Measurements from ENCODE around the gene GET3. TPM values are rescaled to one million over a fixed set of nuclear protein-coding genes. Genes with fewer than 3 reads are reported as not detected.
A peak's percentile ranks its signal among the peaks of the same experiment; 100 is the strongest.

The GET3 gene
- total RNA-seq, result 59.9 TPM

GRCh38 chr19:12736995-12737834 is at the start of gene GET3:
Gene GET3 (plus strand): TSS chr19:12737497. CDS start chr19:12737506, 9 bp downstream.
- no peaks in the 10 kb centered on the region for H3K9me3 ChIP-seq
- peaks cover 44% of the 10 kb centered on the region for H3K4me1 ChIP-seq
- peak within 1 kb of the TSS; percentile 73 to 81 for H3K4me3 ChIP-seq
- intact Hi-C loops (cut with DNase I), result no loop called here
- peak within 1 kb of the TSS; percentile 90 for H3K27ac ChIP-seq
- TF ChIP-seq POLR2A (IDR thresholded peaks at IDR 0.05) (no peak), CTCF (IDR thresholded peaks at IDR 0.05) (peak in 1 of 3 experiments; percentile 19), POLR2AphosphoS5 (IDR thresholded peaks at IDR 0.05; ENCODE audit: insufficient read depth in 1 of 2, low read depth in 1 of 2) (peak; percentile 77 to 99)
- peak in 1 of 2 donors; percentile 99 for DNase-seq (ENCODE audit: extremely low spot score in 2 of 2)
- no peaks in the 10 kb centered on the region for H3K27me3 ChIP-seq
- peaks cover 0 to 14% of the 10 kb centered on the region in 2 donors for H3K36me3 ChIP-seq

- no peaks in the 10 kb centered on the region for H3K9me3 ChIP-seq
- TF ChIP-seq CTCF (IDR thresholded peaks at IDR 0.05), result no peak
- no peak for TF ChIP-seq POLR2AphosphoS5 (IDR thresholded peaks at IDR 0.05; ENCODE audit: insufficient read depth in 1 of 2, low read depth in 1 of 2)
- TF ChIP-seq POLR2A (IDR thresholded peaks at IDR 0.05), result no peak
- H3K4me3 ChIP-seq, result no peak overlapping the region
- H3K36me3 ChIP-seq, result no peaks in the 10 kb centered on the region
- no peaks in the 10 kb centered on the region for H3K4me1 ChIP-seq
- no peak for DNase-seq (ENCODE audit: extremely low spot score in 2 of 2)
- no peaks in the 10 kb centered on the region for H3K27me3 ChIP-seq
- intact Hi-C loops (cut with DNase I), result no loop called here
- H3K27ac ChIP-seq, result no peak overlapping the region
Measured at GRCh38 chr19:12689012-12689411, 48.3 kb upstream of the GET3 start.

GRCh38 chr19:12689581-12690216 is 47.6 kb upstream of the GET3 start:
- Histone ChIP-seq H3K4me1 (peaks cover 3% of the 10 kb centered on the region), H3K27me3 (no peaks in the 10 kb centered on the region), H3K36me3 (no peaks in the 10 kb centered on the region), H3K4me3 (no peak overlapping the region), H3K27ac (no peak overlapping the region), H3K9me3 (no peaks in the 10 kb centered on the region)
- TF ChIP-seq POLR2A (IDR thresholded peaks at IDR 0.05) (no peak), POLR2AphosphoS5 (IDR thresholded peaks at IDR 0.05; ENCODE audit: insufficient read depth in 1 of 2, low read depth in 1 of 2) (no peak)
- no peak for DNase-seq (ENCODE audit: extremely low spot score in 2 of 2)
- intact Hi-C loops (cut with DNase I), result no loop called here

GRCh38 chr19:12692960-12693359 is 44.3 kb upstream of the GET3 start:
- no peak for DNase-seq (ENCODE audit: extremely low spot score in 2 of 2)
- no peak overlapping the region for H3K27ac ChIP-seq
- H3K9me3 ChIP-seq, result no peaks in the 10 kb centered on the region
- TF ChIP-seq CTCF (IDR thresholded peaks at IDR 0.05) (no peak), POLR2AphosphoS5 (IDR thresholded peaks at IDR 0.05; ENCODE audit: insufficient read depth in 1 of 2, low read depth in 1 of 2) (no peak), POLR2A (IDR thresholded peaks at IDR 0.05) (no peak)
- no peak overlapping the region for H3K4me3 ChIP-seq
- H3K36me3 ChIP-seq, result no peaks in the 10 kb centered on the region
- H3K27me3 ChIP-seq, result no peaks in the 10 kb centered on the region
- intact Hi-C loops (cut with DNase I), result no loop called here
- H3K4me1 ChIP-seq, result peaks cover 26% of the 10 kb centered on the region

GRCh38 chr19:12694641-12695040 is 42.7 kb upstream of the GET3 start:
- H3K27ac ChIP-seq, result no peak overlapping the region
- H3K27me3 ChIP-seq, result no peaks in the 10 kb centered on the region
- H3K9me3 ChIP-seq, result no peaks in the 10 kb centered on the region
- no peak overlapping the region for H3K4me3 ChIP-seq
- peaks cover 26% of the 10 kb centered on the region for H3K4me1 ChIP-seq
- no peak for DNase-seq (ENCODE audit: extremely low spot score in 2 of 2)
- intact Hi-C loops (cut with DNase I), result no loop called here
- no peaks in the 10 kb centered on the region for H3K36me3 ChIP-seq
- no peak for TF ChIP-seq CTCF (IDR thresholded peaks at IDR 0.05)
- no peak for TF ChIP-seq POLR2AphosphoS5 (IDR thresholded peaks at IDR 0.05; ENCODE audit: insufficient read depth in 1 of 2, low read depth in 1 of 2)
- TF ChIP-seq POLR2A (IDR thresholded peaks at IDR 0.05), result no peak
